Measurements from ENCODE around the gene HSD3B2. TPM values are rescaled to one million over a fixed set of nuclear protein-coding genes. Genes with fewer than 3 reads are reported as not detected.

The HSD3B2 gene
- total and polyA plus RNA-seq, 2 donors from 2014 or later: 0.60 TPM; not detected in 1

- DNase-seq (no peak), FAIRE-seq (no peak)
- no peak overlapping the region for H3K4me3 ChIP-seq (ENCODE audit: low read length in 3 of 3)
- no peak overlapping the region for H3K9ac ChIP-seq (ENCODE audit: low read length in 3 of 3)
- H3K27ac ChIP-seq (ENCODE audit: low read depth in 2 of 2, low read length in 2 of 2): no peak overlapping the region
- peaks cover 0 to 13% (median 0%) of the 10 kb centered on the region in 3 donors for H3K36me3 ChIP-seq (ENCODE audit: control insufficient read depth in 2 of 3, insufficient read depth in 3 of 3, low read length in 3 of 3)
- no peaks in the 10 kb centered on the region for H3K27me3 ChIP-seq (ENCODE audit: control insufficient read depth, insufficient read depth, low read length)
- H3K9me3 ChIP-seq (ENCODE audit: control insufficient read depth in 2 of 3, insufficient read depth in 1 of 3, low read length in 3 of 3): no peaks in the 10 kb centered on the region
- no peaks in the 10 kb centered on the region for H3K4me1 ChIP-seq (ENCODE audit: control insufficient read depth in 2 of 3, insufficient read depth in 2 of 3, low read depth in 1 of 3, low read length in 3 of 3)
- no peak for TF ChIP-seq CTCF (IDR thresholded peaks at IDR 0.05; ENCODE audit: borderline replicate concordance, extremely low read depth, insufficient read depth)
- intact Hi-C loops (cut with DNase I): no loop called here
These were observed 29.3 kb upstream of the HSD3B2 start for GRCh38 chr1:119385650-119386049.

GRCh38 chr1:119387858-119388257 lies 27.1 kb upstream of the HSD3B2 start:
- peaks cover 0 to 13% (median 0%) of the 10 kb centered on the region in 3 donors for H3K36me3 ChIP-seq (ENCODE audit: control insufficient read depth in 2 of 3, insufficient read depth in 3 of 3, low read length in 3 of 3)
- TF ChIP-seq CTCF (IDR thresholded peaks at IDR 0.05; ENCODE audit: borderline replicate concordance, extremely low read depth, insufficient read depth): no peak
- H3K9ac ChIP-seq (ENCODE audit: low read length in 3 of 3): no peak overlapping the region
- FAIRE-seq (no peak), DNase-seq (peak in 1 of 5 donors; percentile 11)
- no peaks in the 10 kb centered on the region for H3K9me3 ChIP-seq (ENCODE audit: control insufficient read depth in 2 of 3, insufficient read depth in 1 of 3, low read length in 3 of 3)
- no peaks in the 10 kb centered on the region for H3K4me1 ChIP-seq (ENCODE audit: control insufficient read depth in 2 of 3, insufficient read depth in 2 of 3, low read depth in 1 of 3, low read length in 3 of 3)
- no peak overlapping the region for H3K4me3 ChIP-seq (ENCODE audit: low read length in 3 of 3)
- H3K27me3 ChIP-seq (ENCODE audit: control insufficient read depth, insufficient read depth, low read length): no peaks in the 10 kb centered on the region
- intact Hi-C loops (cut with DNase I): no loop called here
- H3K27ac ChIP-seq (ENCODE audit: low read depth in 2 of 2, low read length in 2 of 2): no peak overlapping the region

DNA sequence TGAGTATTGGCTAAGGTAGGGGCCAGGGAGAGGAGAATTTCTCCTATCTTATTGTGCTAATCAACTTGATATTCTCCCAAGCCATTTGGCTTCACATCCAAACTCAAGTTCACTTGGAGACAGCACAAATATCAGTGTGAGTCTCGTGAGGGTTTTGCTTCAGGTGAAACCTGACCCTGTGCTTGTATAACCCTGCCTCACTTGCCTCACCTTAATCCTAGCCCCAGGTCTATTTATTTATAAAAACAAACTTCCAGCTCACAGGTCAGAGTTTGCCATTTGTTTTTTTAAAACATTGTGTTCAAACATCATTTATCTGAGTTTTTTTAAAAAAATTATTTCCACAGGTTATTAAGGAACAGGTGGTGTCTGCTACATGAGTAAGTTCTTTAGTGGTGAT lies 26.5 kb upstream of the HSD3B2 start:
- TF ChIP-seq CTCF (IDR thresholded peaks at IDR 0.05; ENCODE audit: borderline replicate concordance, extremely low read depth, insufficient read depth): no peak
- H3K27ac ChIP-seq (ENCODE audit: low read depth in 2 of 2, low read length in 2 of 2): no peak overlapping the region
- no peaks in the 10 kb centered on the region for H3K9me3 ChIP-seq (ENCODE audit: control insufficient read depth in 2 of 3, insufficient read depth in 1 of 3, low read length in 3 of 3)
- H3K36me3 ChIP-seq (ENCODE audit: control insufficient read depth in 2 of 3, insufficient read depth in 3 of 3, low read length in 3 of 3): peaks cover 0 to 17% (median 2%) of the 10 kb centered on the region in 3 donors
- no peaks in the 10 kb centered on the region for H3K4me1 ChIP-seq (ENCODE audit: control insufficient read depth in 2 of 3, insufficient read depth in 2 of 3, low read depth in 1 of 3, low read length in 3 of 3)
- FAIRE-seq (no peak), DNase-seq (no peak)
- no peaks in the 10 kb centered on the region for H3K27me3 ChIP-seq (ENCODE audit: control insufficient read depth, insufficient read depth, low read length)
- no peak overlapping the region for H3K9ac ChIP-seq (ENCODE audit: low read length in 3 of 3)
- intact Hi-C loops (cut with DNase I): no loop called here
- H3K4me3 ChIP-seq (ENCODE audit: low read length in 3 of 3): no peak overlapping the region

GRCh38 chr1:119390526-119390925 lies 24.4 kb upstream of the HSD3B2 start:
- intact Hi-C loops (cut with DNase I): no loop called here

More at GRCh38 chr1:119390526-119390925, 24.4 kb upstream of the HSD3B2 start:
- H3K9ac ChIP-seq (ENCODE audit: low read length in 3 of 3): no peak overlapping the region
- H3K9me3 ChIP-seq (ENCODE audit: control insufficient read depth in 2 of 3, insufficient read depth in 1 of 3, low read length in 3 of 3): no peaks in the 10 kb centered on the region
- H3K4me1 ChIP-seq (ENCODE audit: control insufficient read depth in 2 of 3, insufficient read depth in 2 of 3, low read depth in 1 of 3, low read length in 3 of 3): no peaks in the 10 kb centered on the region
- H3K36me3 ChIP-seq (ENCODE audit: control insufficient read depth in 2 of 3, insufficient read depth in 3 of 3, low read length in 3 of 3): peaks cover 0 to 9% (median 3%) of the 10 kb centered on the region in 3 donors
- DNase-seq (no peak), FAIRE-seq (no peak)
- no peaks in the 10 kb centered on the region for H3K27me3 ChIP-seq (ENCODE audit: control insufficient read depth, insufficient read depth, low read length)
- H3K4me3 ChIP-seq (ENCODE audit: low read length in 3 of 3): no peak overlapping the region
- H3K27ac ChIP-seq (ENCODE audit: low read depth in 2 of 2, low read length in 2 of 2): no peak overlapping the region
- no peak for TF ChIP-seq CTCF (IDR thresholded peaks at IDR 0.05; ENCODE audit: borderline replicate concordance, extremely low read depth, insufficient read depth)
